HG02623 (cell line): Measurements from ENCODE around the gene STEAP1.
"Not testable (repeated sequence)": the region's sequence is repeated elsewhere in the genome, so short reads cannot be mapped to it uniquely, and the experiment has no call there.

Experiments
- ATAC-seq: cut with Tn5 transposase; IDR thresholded peaks from one replicate; pipeline ENCODE4 v1.9.1; 2021; ENCODE audit warnings: moderate library complexity; ENCODE audit not compliant: unreplicated experiment

STEAP1 gene

GRCh38 chr7:90173127-90173844, 19.0 kb downstream of the STEAP1 start:
- ATAC-seq = peak; percentile 86

DNA sequence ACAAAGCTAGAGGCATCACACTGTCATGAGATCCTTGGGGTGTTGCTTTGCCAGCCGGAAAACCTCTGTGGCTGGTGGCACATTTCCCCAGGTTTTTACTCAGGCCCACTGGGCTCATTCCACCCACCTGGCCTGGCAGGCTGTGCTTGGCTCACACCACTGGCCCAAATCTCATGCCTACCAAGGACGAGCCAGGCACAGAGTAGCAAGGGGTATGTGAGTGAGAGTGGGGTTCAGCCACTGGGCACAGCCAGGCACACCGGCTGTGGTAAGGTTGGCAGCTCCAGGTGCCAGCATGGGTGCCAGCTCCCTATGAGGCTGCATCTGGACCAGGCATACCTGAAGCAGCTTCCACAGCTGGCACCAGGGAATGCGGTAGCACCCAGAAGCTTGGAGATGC, 21.4 kb downstream of the STEAP1 start:
- ATAC-seq = no peak

GRCh38 chr7:90176195-90176594, 21.9 kb downstream of the STEAP1 start:
- no peak for ATAC-seq

DNA sequence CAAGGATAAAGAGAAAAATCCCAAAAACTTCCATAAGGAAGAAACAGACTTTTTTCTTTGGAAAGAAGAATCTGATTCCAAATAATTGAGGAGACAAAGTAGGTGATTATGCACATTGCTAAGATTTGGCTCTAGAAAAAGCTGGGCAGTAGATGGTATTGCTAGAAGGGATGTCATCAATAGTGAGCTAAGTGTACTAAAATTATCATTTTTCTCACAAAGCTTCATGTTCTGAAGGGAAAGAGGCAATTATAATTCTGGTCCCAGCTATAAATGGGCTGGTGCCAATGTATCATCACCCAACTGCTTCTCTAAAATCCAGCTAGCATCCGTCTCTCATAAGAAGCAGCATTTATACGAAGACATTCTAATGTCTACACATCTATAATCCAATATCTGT, 23.9 kb downstream of the STEAP1 start:
- no peak for ATAC-seq

DNA sequence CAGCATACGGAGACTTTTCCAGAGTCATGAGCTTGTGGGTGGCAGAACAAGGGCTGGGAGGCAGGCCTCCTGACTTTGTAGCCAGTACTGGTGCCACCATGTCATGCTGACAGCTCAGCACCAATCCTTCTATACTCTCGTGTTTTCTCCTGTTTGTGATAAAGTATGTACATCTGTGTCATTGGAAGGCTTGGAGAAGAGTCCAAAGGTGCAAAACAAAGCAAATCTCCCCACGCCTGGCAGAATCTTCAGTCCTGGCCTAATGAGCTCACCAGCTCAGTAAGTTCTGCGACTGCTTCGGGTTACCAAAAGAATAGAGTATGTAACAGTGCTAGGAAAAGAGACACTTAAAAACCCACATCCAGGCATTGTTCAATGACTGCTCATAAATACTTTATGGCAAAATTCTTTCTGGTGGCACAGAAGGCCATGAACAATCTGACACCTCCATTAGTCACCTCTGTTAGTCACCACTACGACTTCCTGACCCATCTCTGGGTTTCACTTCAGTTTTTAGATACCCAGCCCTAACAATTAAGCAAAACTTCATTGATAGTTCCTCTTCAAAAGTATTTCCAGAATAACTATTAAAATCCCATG, 24.5 kb downstream of the STEAP1 start:
- ATAC-seq = peak; percentile 94

GRCh38 chr7:90180011-90180585, 25.8 kb downstream of the STEAP1 start:
- no peak for ATAC-seq

DNA sequence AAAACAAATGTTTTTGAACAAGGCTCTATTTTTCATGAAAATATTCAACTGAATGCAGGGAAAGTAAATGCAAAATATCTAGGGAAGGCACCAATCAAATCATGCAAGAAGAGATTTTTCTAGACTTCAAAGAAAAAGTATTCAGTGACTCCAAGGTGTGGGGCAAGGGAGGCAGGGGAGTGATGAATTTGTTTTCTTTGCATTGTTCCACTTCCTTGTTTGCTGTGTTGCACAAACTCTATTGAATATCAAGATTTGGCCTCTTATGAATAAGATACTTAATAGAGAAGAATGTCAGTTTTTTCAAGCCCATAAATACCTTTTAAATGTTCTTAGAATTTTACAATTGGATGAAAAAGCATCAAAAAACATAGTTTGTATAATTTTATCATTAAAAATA, 26.4 kb downstream of the STEAP1 start:
- no peak for ATAC-seq

GRCh38 chr7:90181485-90181884, 27.2 kb downstream of the STEAP1 start:
- no peak for ATAC-seq

GRCh38 chr7:90186290-90186689, 32.0 kb downstream of the STEAP1 start:
- ATAC-seq = not testable (repeated sequence)

GRCh38 chr7:90187507-90188050, 33.3 kb downstream of the STEAP1 start:
- no peak for ATAC-seq

GRCh38 chr7:90188281-90188680, 34.0 kb downstream of the STEAP1 start:
- peak; percentile 84 for ATAC-seq

GRCh38 chr7:90190995-90191394, 36.7 kb downstream of the STEAP1 start:
- ATAC-seq = no peak

GRCh38 chr7:90191648-90192047, 37.4 kb downstream of the STEAP1 start:
- ATAC-seq = no peak

GRCh38 chr7:90192876-90193750, 38.8 kb downstream of the STEAP1 start:
- no peak for ATAC-seq

GRCh38 chr7:90194911-90195809, 40.9 kb downstream of the STEAP1 start:
- no peak for ATAC-seq

GRCh38 chr7:90201500-90202195, 47.4 kb downstream of the STEAP1 start:
- ATAC-seq = no peak

GRCh38 chr7:90207956-90208355, 53.7 kb downstream of the STEAP1 start:
- ATAC-seq = no peak

DNA sequence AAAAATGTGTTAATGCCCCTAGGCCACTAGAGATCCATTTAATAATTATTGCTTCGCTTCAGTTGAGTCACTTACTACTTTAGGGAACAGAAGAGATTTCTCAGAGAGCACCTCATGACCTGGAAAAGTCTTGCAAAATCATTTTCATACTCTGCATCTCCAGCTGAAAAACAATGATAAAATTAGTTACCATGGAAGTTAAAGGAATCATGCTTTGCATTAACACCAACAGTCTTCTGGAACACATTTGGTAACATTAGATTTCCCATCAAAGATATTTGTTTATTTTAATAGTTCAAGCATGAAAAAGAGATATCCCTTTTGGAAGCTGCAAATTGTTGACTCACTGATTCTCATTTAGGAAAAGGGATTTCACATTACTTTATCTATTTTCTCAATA, 55.5 kb downstream of the STEAP1 start:
- ATAC-seq = no peak

DNA sequence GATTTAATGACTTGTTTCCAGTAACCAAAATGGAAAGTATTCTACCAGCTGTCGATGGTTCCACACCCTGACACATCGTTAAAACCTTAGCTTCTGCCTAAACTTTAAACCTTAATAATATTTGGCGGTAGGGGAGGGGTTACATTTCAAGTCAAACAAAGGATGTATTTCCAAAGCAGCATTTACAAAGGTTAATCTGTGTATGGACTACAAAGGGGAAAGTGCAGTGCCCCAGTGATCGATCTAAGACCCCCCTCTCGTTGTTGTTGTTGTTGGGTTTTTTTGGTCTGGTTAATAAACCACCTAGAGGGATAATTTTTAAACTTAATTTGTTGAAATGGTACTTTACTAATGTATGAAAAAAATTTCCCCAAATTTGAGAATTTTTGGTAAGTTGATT, 56.2 kb downstream of the STEAP1 start:
- ATAC-seq = no peak

DNA sequence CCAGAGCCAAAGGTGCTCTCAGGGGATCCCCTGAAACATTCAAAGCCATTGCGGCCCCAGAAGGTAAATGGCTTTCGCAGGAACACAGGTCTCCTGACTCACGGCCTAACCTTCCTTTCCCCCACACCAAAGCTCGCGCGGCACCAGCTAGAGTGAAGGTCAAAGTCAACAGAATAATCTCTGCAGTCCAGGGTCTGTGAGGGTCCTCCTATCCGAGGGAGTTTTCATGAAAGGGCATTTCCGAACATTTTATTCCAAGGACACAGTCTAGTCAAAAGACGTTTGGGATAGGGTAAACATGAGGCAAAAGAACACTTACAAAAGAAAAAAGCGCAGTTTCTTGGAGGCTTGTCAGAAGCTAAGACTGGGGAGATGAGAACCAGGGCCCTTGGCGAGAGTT, 56.7 kb downstream of the STEAP1 start:
- ATAC-seq = no peak
